ENCODE results near the gene FATE1. TPM values are rescaled to one million over a fixed set of nuclear protein-coding genes. Genes with fewer than 3 reads are reported as not detected.

The FATE1 gene, protein sequence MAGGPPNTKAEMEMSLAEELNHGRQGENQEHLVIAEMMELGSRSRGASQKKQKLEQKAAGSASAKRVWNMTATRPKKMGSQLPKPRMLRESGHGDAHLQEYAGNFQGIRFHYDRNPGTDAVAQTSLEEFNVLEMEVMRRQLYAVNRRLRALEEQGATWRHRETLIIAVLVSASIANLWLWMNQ
- 0.52 TPM for total RNA-seq

DNA sequence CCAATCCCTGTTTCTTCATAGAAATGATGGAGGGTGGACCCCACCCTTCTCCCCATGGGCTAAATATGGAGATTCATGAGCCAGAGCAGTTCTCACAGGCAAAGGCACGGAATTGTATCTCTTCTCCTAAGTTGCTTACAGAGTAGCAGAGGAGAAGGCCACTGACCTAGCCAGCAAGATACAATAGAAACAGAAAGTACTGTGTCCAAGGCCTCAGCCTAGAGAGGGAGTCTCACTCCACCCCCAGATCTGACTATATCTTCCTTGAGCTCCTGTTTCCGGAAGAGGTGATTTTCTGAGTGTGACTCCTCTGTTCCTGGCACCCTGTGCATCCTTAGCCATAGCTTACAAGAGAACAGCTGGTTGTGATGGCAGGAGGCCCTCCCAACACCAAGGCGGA, at the start of gene FATE1:
FATE1 (plus strand) TSS at position 284 of the 400 bp plus-strand sequence; CDS start at position 369, 85 bp downstream.
- Histone ChIP-seq H3K4me1 (ENCODE audit: control insufficient read depth in 3 of 3, insufficient read depth in 3 of 3, low read length in 3 of 3) (peaks cover 0 to 4% (median 0%) of the 10 kb centered on the region in 3 donors), H3K9me3 (ENCODE audit: control insufficient read depth in 3 of 3, low read length in 3 of 3) (no peaks in the 10 kb centered on the region), H3K27ac (ENCODE audit: low read depth, low read length) (no peak within 1 kb of the TSS), H3K4me3 (ENCODE audit: low read length in 3 of 3) (no peak within 1 kb of the TSS), H3K9ac (ENCODE audit: low read depth in 1 of 3, low read length in 3 of 3) (no peak within 1 kb of the TSS), H3K27me3 (ENCODE audit: control insufficient read depth in 3 of 3, insufficient read depth in 3 of 3, low read length in 3 of 3) (peaks cover 0 to 2% (median 0%) of the 10 kb centered on the region in 3 donors), H3K36me3 (ENCODE audit: control insufficient read depth in 3 of 3, insufficient read depth in 3 of 3, low read length in 3 of 3) (no peaks in the 10 kb centered on the region)

DNA sequence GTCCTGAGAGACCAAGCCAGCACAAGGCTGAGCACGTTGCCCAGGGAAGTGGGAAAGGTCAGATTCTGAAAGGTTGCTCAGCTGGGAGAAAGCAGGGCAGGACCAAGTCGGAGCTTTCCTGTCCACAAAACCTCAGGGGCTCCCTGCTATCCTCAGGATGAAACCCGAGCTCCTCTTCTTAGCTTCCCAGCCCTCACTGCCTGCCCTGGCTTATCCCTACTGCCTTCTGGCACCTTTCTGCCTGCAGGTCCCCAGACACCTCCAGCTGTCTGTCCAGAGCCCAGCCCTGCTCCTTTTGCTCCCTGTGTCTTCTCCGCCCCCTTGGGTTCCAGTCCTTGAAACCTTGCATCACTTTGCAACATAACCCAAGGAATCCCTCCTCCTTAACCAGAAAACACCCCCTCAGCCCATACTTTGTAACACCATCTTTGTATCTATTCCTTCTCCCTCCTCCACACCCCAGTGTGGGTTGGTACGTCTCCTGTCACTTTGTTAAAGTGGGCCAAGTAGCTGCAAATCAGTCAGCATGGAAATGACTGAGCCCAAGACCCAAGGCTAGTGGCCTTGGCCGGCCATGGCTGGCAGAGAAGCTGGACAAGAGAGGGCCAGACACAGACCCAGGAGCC, 40.6 kb upstream of the FATE1 start:
- H3K9ac ChIP-seq (ENCODE audit: low read depth in 1 of 3, low read length in 3 of 3) = no peak overlapping the region
- H3K4me3 ChIP-seq (ENCODE audit: low read length in 3 of 3) = no peak overlapping the region
- no peak overlapping the region for H3K27ac ChIP-seq (ENCODE audit: low read depth, low read length)
- H3K27me3 ChIP-seq (ENCODE audit: control insufficient read depth in 3 of 3, insufficient read depth in 3 of 3, low read length in 3 of 3) = no peaks in the 10 kb centered on the region
- no peaks in the 10 kb centered on the region for H3K4me1 ChIP-seq (ENCODE audit: control insufficient read depth in 3 of 3, insufficient read depth in 3 of 3, low read length in 3 of 3)
- H3K9me3 ChIP-seq (ENCODE audit: control insufficient read depth in 3 of 3, low read length in 3 of 3) = no peaks in the 10 kb centered on the region
- H3K36me3 ChIP-seq (ENCODE audit: control insufficient read depth in 3 of 3, insufficient read depth in 3 of 3, low read length in 3 of 3) = no peaks in the 10 kb centered on the region

DNA sequence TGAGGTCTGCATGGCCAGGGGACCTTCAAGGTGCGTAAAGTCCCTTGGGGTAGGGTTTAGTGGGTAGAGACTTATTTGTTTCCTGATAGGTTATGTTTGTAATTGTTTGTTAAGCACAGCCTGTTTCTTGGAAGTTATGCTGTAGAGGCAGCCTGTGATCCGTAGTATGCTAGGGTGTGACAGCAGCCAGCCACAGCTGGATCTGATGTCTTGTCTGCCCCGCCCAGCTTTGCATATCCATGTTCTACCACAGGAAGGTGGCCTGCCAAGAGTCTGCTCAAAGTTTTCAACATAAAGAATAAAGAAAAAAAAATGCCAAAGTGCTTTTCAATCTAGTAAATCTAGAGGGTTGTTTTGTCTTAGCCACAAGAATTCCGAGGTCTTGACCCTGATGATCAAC, 39.6 kb upstream of the FATE1 start:
- Histone ChIP-seq H3K9ac (ENCODE audit: low read depth in 1 of 3, low read length in 3 of 3) (no peak overlapping the region), H3K4me1 (ENCODE audit: control insufficient read depth in 3 of 3, insufficient read depth in 3 of 3, low read length in 3 of 3) (no peaks in the 10 kb centered on the region), H3K9me3 (ENCODE audit: control insufficient read depth in 3 of 3, low read length in 3 of 3) (no peaks in the 10 kb centered on the region), H3K27me3 (ENCODE audit: control insufficient read depth in 3 of 3, insufficient read depth in 3 of 3, low read length in 3 of 3) (no peaks in the 10 kb centered on the region), H3K27ac (ENCODE audit: low read depth, low read length) (no peak overlapping the region), H3K4me3 (ENCODE audit: low read length in 3 of 3) (no peak overlapping the region), H3K36me3 (ENCODE audit: control insufficient read depth in 3 of 3, insufficient read depth in 3 of 3, low read length in 3 of 3) (no peaks in the 10 kb centered on the region)

DNA sequence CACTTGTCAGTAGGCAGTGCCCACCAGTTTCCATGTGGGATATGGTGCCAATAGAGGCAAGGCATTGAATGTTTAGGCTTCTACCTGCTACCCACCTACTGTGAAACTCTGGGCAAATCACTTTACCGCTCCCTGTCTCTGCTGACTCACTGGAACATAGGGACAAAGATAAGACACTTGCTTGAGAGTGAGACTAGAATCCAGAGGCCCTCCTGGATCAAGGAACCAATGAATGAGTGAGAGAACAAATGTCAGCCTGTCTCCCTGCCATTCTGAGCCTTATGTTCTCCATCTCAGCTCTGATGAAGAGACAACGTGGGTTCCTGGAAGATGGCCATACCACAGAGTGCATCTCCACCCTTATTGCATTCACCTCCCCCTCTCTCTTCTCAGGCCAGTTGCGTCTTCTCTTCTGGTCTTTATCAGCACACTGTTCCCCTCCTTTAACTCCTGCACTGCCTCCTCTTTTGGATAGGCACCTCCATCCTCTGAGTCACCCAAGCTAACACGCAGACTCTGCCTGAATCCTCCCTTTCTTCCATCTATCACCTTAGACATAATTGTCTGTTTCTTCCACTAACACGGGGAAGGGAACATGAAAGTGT, 35.9 kb upstream of the FATE1 start:
- Histone ChIP-seq H3K36me3 (ENCODE audit: control insufficient read depth in 3 of 3, insufficient read depth in 3 of 3, low read length in 3 of 3) (no peaks in the 10 kb centered on the region), H3K9me3 (ENCODE audit: control insufficient read depth in 3 of 3, low read length in 3 of 3) (no peaks in the 10 kb centered on the region), H3K27me3 (ENCODE audit: control insufficient read depth in 3 of 3, insufficient read depth in 3 of 3, low read length in 3 of 3) (no peaks in the 10 kb centered on the region), H3K27ac (ENCODE audit: low read depth, low read length) (no peak overlapping the region), H3K4me1 (ENCODE audit: control insufficient read depth in 3 of 3, insufficient read depth in 3 of 3, low read length in 3 of 3) (no peaks in the 10 kb centered on the region), H3K9ac (ENCODE audit: low read depth in 1 of 3, low read length in 3 of 3) (no peak overlapping the region), H3K4me3 (ENCODE audit: low read length in 3 of 3) (no peak overlapping the region)

DNA sequence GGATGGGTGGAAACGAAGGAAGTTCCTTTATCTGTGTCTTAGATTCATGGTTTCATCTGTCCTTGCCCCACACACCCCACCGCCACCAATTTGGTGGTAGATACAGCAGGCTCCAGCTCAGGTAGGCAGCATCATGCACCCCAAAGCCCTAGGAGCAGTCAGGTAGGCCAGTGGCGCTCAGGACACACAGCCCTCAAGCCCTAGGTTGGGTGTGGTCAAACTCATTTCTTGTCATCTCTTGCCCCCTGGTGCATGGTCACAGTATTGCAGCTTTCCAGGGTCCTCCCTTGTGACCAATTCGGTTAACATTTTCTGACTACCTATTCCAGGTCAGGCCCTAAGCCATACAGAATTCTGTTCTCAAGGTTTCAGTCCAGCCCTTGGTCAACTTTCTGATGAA, 35.0 kb upstream of the FATE1 start:
- H3K9ac ChIP-seq (ENCODE audit: low read depth in 1 of 3, low read length in 3 of 3) = no peak overlapping the region

DNA sequence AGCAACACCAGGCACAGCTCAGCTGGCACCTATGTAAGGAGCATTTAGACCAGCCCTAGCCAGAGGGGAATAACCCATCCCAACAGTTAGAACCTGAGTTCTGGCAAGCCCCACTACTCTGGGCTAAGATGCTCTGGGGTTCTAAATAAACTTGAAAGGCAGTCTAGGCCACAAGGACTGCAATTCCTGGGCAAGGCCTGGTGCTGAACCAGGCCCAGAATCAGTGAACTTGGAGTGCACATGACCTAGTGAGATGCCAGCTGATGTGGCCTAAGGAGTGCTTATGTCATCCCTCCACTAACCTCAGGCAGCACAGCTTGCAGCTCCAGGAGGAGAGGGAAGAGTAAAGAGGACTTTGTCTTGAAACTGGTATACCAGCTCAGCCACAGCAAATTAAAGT, 28.2 kb upstream of the FATE1 start:
- no peaks in the 10 kb centered on the region for H3K4me1 ChIP-seq (ENCODE audit: control insufficient read depth in 3 of 3, insufficient read depth in 3 of 3, low read length in 3 of 3)
- no peak overlapping the region for H3K9ac ChIP-seq (ENCODE audit: low read depth in 1 of 3, low read length in 3 of 3)

More for the DNA sequence above, 35.0 kb upstream of the FATE1 start:
- Histone ChIP-seq H3K36me3 (ENCODE audit: control insufficient read depth in 3 of 3, insufficient read depth in 3 of 3, low read length in 3 of 3) (no peaks in the 10 kb centered on the region), H3K4me1 (ENCODE audit: control insufficient read depth in 3 of 3, insufficient read depth in 3 of 3, low read length in 3 of 3) (no peaks in the 10 kb centered on the region), H3K27ac (ENCODE audit: low read depth, low read length) (no peak overlapping the region), H3K4me3 (ENCODE audit: low read length in 3 of 3) (no peak overlapping the region), H3K9me3 (ENCODE audit: control insufficient read depth in 3 of 3, low read length in 3 of 3) (no peaks in the 10 kb centered on the region), H3K27me3 (ENCODE audit: control insufficient read depth in 3 of 3, insufficient read depth in 3 of 3, low read length in 3 of 3) (no peaks in the 10 kb centered on the region)

DNA sequence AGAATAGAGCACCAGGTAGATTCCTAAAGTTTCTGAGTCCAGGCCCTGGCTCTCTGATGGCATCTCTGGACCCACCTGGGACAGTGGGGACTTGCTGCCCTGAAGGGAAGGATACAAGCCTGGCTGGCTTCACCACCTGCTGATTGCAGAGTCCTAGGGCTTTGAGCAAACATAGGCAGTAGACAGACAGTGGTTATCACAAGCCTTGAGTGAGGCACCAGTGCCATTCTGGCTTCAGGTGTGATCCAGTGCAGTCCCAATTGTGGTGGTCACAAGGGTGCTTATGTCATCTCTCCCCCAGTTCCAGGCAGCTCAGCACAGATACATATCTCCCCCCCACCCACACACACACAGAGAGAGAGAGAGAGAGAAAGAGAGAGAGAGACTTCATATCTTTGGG, 27.1 kb upstream of the FATE1 start:
- H3K9ac ChIP-seq (ENCODE audit: low read depth in 1 of 3, low read length in 3 of 3) = no peak overlapping the region
- no peak overlapping the region for H3K4me3 ChIP-seq (ENCODE audit: low read length in 3 of 3)
- no peak overlapping the region for H3K27ac ChIP-seq (ENCODE audit: low read depth, low read length)
- H3K36me3 ChIP-seq (ENCODE audit: control insufficient read depth in 3 of 3, insufficient read depth in 3 of 3, low read length in 3 of 3) = no peaks in the 10 kb centered on the region
- no peaks in the 10 kb centered on the region for H3K4me1 ChIP-seq (ENCODE audit: control insufficient read depth in 3 of 3, insufficient read depth in 3 of 3, low read length in 3 of 3)
- H3K9me3 ChIP-seq (ENCODE audit: control insufficient read depth in 3 of 3, low read length in 3 of 3) = no peaks in the 10 kb centered on the region
- H3K27me3 ChIP-seq (ENCODE audit: control insufficient read depth in 3 of 3, insufficient read depth in 3 of 3, low read length in 3 of 3) = no peaks in the 10 kb centered on the region

More for the DNA sequence above, 28.2 kb upstream of the FATE1 start:
- H3K4me3 ChIP-seq (ENCODE audit: low read length in 3 of 3) = no peak overlapping the region
- H3K27me3 ChIP-seq (ENCODE audit: control insufficient read depth in 3 of 3, insufficient read depth in 3 of 3, low read length in 3 of 3) = no peaks in the 10 kb centered on the region
- H3K27ac ChIP-seq (ENCODE audit: low read depth, low read length) = no peak overlapping the region
- H3K9me3 ChIP-seq (ENCODE audit: control insufficient read depth in 3 of 3, low read length in 3 of 3) = no peaks in the 10 kb centered on the region
- no peaks in the 10 kb centered on the region for H3K36me3 ChIP-seq (ENCODE audit: control insufficient read depth in 3 of 3, insufficient read depth in 3 of 3, low read length in 3 of 3)

DNA sequence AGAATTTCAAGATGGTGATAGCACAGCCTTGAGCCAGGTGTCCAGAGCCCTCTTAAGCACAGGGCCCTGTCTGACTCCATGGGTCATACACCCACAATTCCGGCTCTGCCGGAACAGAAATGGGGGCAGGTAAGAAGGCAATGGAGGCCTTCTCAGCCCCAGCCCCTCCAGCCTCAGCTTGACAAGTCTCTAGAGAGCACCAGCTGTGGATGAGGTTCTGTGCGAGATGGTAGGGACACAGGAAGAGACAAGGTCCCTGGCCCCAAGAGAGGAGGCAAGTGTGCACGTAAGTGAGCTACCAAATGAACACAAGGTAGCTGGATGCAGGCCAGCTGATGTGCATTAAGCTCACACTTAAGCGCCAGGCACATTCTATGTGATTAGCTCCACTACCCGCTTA, 23.0 kb upstream of the FATE1 start:
- no peaks in the 10 kb centered on the region for H3K36me3 ChIP-seq (ENCODE audit: control insufficient read depth in 3 of 3, insufficient read depth in 3 of 3, low read length in 3 of 3)
- H3K4me1 ChIP-seq (ENCODE audit: control insufficient read depth in 3 of 3, insufficient read depth in 3 of 3, low read length in 3 of 3) = no peaks in the 10 kb centered on the region
- H3K27ac ChIP-seq (ENCODE audit: low read depth, low read length) = no peak overlapping the region
- H3K9ac ChIP-seq (ENCODE audit: low read depth in 1 of 3, low read length in 3 of 3) = no peak overlapping the region
- H3K27me3 ChIP-seq (ENCODE audit: control insufficient read depth in 3 of 3, insufficient read depth in 3 of 3, low read length in 3 of 3) = peaks cover 0 to 12% (median 7%) of the 10 kb centered on the region in 3 donors
- H3K4me3 ChIP-seq (ENCODE audit: low read length in 3 of 3) = no peak overlapping the region
- no peaks in the 10 kb centered on the region for H3K9me3 ChIP-seq (ENCODE audit: control insufficient read depth in 3 of 3, low read length in 3 of 3)

DNA sequence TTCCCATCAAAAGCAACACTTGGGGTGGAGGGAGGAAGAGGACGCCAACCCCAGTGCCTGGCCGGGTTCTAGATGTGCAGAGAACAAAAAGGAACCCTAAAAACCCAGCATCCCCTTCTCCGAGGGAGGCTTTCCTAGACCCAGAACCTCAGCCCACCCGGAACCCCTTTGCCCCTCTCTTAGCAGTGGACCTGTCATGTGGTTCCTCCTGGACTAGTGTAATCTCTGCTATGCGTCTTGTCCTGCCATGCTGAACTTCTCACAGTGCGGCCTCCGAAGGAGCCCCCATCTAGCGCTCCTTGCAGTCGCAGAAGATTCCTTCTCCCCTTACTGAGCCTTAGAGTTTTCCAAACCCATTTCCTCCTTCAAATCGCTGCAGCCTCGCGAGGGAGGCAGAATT, 21.7 kb upstream of the FATE1 start:
- no peaks in the 10 kb centered on the region for H3K4me1 ChIP-seq (ENCODE audit: control insufficient read depth in 3 of 3, insufficient read depth in 3 of 3, low read length in 3 of 3)
- H3K36me3 ChIP-seq (ENCODE audit: control insufficient read depth in 3 of 3, insufficient read depth in 3 of 3, low read length in 3 of 3) = no peaks in the 10 kb centered on the region
- H3K27ac ChIP-seq (ENCODE audit: low read depth, low read length) = no peak overlapping the region
- H3K27me3 ChIP-seq (ENCODE audit: control insufficient read depth in 3 of 3, insufficient read depth in 3 of 3, low read length in 3 of 3) = peaks cover 0 to 12% (median 7%) of the 10 kb centered on the region in 3 donors
- no peak overlapping the region for H3K4me3 ChIP-seq (ENCODE audit: low read length in 3 of 3)
- no peaks in the 10 kb centered on the region for H3K9me3 ChIP-seq (ENCODE audit: control insufficient read depth in 3 of 3, low read length in 3 of 3)
- H3K9ac ChIP-seq (ENCODE audit: low read depth in 1 of 3, low read length in 3 of 3) = no peak overlapping the region

Measured in skeletal muscle tissue (tissue), 4 donors.